Neuronal stem cell (in vitro differentiated cells): ENCODE data around the gene TNFAIP8.

Experiments used
- DNase-seq: peaks from one replicate; pipeline ENCODE4 v3.0.0-alpha.2; 2013; ENCODE audit warnings: low spot score
- H2AFZ ChIP-seq: one replicate; pipeline ENCODE4 v1.6.1; 2013; ENCODE audit warnings: mild to moderate bottlenecking, low read length, inconsistent platforms
- H2AK5ac ChIP-seq: 2 replicates; pipeline ENCODE4 v1.6.1; 2013; ENCODE audit warnings: low read depth, mild to moderate bottlenecking, inconsistent platforms, low read length, moderate library complexity, mixed read lengths
- H2BK120ac ChIP-seq: 2 replicates; pipeline ENCODE4 v1.6.1; 2013; ENCODE audit warnings: low read depth, mild to moderate bottlenecking, inconsistent platforms, low read length, moderate library complexity, mixed read lengths
- H2BK12ac ChIP-seq: one replicate; pipeline ENCODE4 v1.6.1; 2013; ENCODE audit warnings: low read length, inconsistent platforms
- H2BK15ac ChIP-seq: 2 replicates; pipeline ENCODE4 v1.6.1; 2013; ENCODE audit warnings: mild to moderate bottlenecking, low read length, inconsistent platforms, mixed read lengths
- H2BK5ac ChIP-seq: one replicate; pipeline ENCODE4 v1.6.1; 2013; ENCODE audit warnings: inconsistent platforms, mild to moderate bottlenecking, low read length, moderate library complexity
- H3K14ac ChIP-seq: one replicate; pipeline ENCODE4 v1.6.1; 2013; ENCODE audit warnings: low read length, inconsistent platforms
- H3K18ac ChIP-seq: 2 replicates; pipeline ENCODE4 v1.6.1; 2013; ENCODE audit warnings: low read length, inconsistent platforms
- H3K23ac ChIP-seq: 2 replicates; pipeline ENCODE4 v1.6.1; 2013; ENCODE audit warnings: low read depth, mild to moderate bottlenecking, mixed read lengths, low read length, inconsistent platforms; ENCODE audit not compliant: poor library complexity
- H3K27ac ChIP-seq: replicated peaks from 3 replicates; pipeline ENCODE4 v1.5.1; 2013; ENCODE audit warnings: low read length, inconsistent platforms
- H3K27me3 ChIP-seq, 3 experiments: 2 replicates each; pipeline ENCODE4 v1.6.1; 2013; ENCODE audit warnings: low read length in 3 of 3, mild to moderate bottlenecking in 2 of 3, inconsistent platforms in 1 of 3, low read depth in 1 of 3, mixed read lengths in 1 of 3, moderate library complexity in 1 of 3; ENCODE audit not compliant: control insufficient read depth in 3 of 3, insufficient read depth in 3 of 3
- H3K36me3 ChIP-seq, 2 donors: replicated peaks in 1 of 2; 2 replicates each; pipeline ENCODE4 v1.6.1; 2013; ENCODE audit warnings: low read length in 2 of 2; ENCODE audit not compliant: control insufficient read depth in 2 of 2, insufficient read depth in 2 of 2
- H3K4ac ChIP-seq: 2 replicates; pipeline ENCODE4 v1.6.1; 2013; ENCODE audit warnings: inconsistent platforms, mild to moderate bottlenecking, low read length, moderate library complexity
- H3K4me1 ChIP-seq, 2 donors: 1 replicate in 1 of 2; 2 replicates in 1 of 2; pipeline ENCODE4 v1.6.1; 2013; ENCODE audit warnings: low read length in 2 of 2, low read depth in 1 of 2; ENCODE audit not compliant: control insufficient read depth in 2 of 2, insufficient read depth in 1 of 2
- H3K4me2 ChIP-seq: one replicate; pipeline ENCODE4 v1.6.1; 2013; ENCODE audit warnings: mild to moderate bottlenecking, low read length, inconsistent platforms; ENCODE audit not compliant: insufficient read depth, poor library complexity, severe bottlenecking
- H3K4me3 ChIP-seq, 2 donors: 2 replicates each; pipeline ENCODE4 v1.5.1; 2013; ENCODE audit warnings: low read length in 2 of 2, mild to moderate bottlenecking in 2 of 2, inconsistent platforms in 1 of 2, moderate library complexity in 1 of 2
- H3K79me1 ChIP-seq: one replicate; pipeline ENCODE4 v1.6.1; 2013; ENCODE audit warnings: low read depth, mild to moderate bottlenecking, inconsistent platforms, low read length, moderate library complexity
- H3K9ac ChIP-seq: one replicate; pipeline ENCODE4 v1.6.1; 2013; ENCODE audit warnings: mild to moderate bottlenecking, low read depth, low read length, inconsistent platforms; ENCODE audit not compliant: poor library complexity
- H3K9me3 ChIP-seq, 2 donors: replicated peaks in 1 of 2; 2 replicates each; pipeline versions ENCODE3 to v1.6.1; 2013; ENCODE audit warnings: low read length in 2 of 2, mild to moderate bottlenecking in 2 of 2, inconsistent platforms in 1 of 2, low read depth in 1 of 2, mixed read lengths in 1 of 2, moderate library complexity in 1 of 2; ENCODE audit not compliant: control insufficient read depth in 2 of 2, insufficient read depth in 1 of 2
- H4K8ac ChIP-seq: one replicate; pipeline ENCODE4 v1.6.1; 2013; ENCODE audit warnings: low read depth, mild to moderate bottlenecking, inconsistent platforms, low read length, moderate library complexity
- H4K91ac ChIP-seq: one replicate; pipeline ENCODE4 v1.6.1; 2013; ENCODE audit warnings: low read length, low read depth, mild to moderate bottlenecking, inconsistent platforms; ENCODE audit not compliant: poor library complexity
- WGBS, 2 donors: extraction: QIAGEN DNeasy Blood & Tissue Kit; methylation state at CpG; one replicate each; pipeline ENCODE4 v1.1.7; 2013; ENCODE audit warnings: missing lambda C conversion rate in 2 of 2, mixed read lengths in 1 of 2; ENCODE audit not compliant: insufficient read length in 2 of 2, insufficient replicate concordance in 1 of 2; ENCODE audit errors: extremely low coverage in 2 of 2; 5-methylcytosine and 5-hydroxymethylcytosine counted together

TNFAIP8 gene

GRCh38 chr5:119404033-119404432 is 48.2 kb downstream of the TNFAIP8 start:
- Histone ChIP-seq H2BK5ac (no peak overlapping the region), H3K4ac (no peak overlapping the region), H3K4me3 (no peak overlapping the region), H2AFZ (no peak overlapping the region), H3K36me3 (no peaks in the 10 kb centered on the region), H3K18ac (no peak overlapping the region), H3K23ac (no peak overlapping the region), H3K14ac (no peak overlapping the region), H3K27ac (no peak overlapping the region), H2BK120ac (no peak overlapping the region), H3K27me3 (no peaks in the 10 kb centered on the region), H2AK5ac (no peak overlapping the region), H4K8ac (no peak overlapping the region), H3K9me3 (no peaks in the 10 kb centered on the region), H4K91ac (no peak overlapping the region), H3K4me1 (no peaks in the 10 kb centered on the region), H3K4me2 (no peak overlapping the region), H2BK15ac (no peak overlapping the region), H2BK12ac (no peak overlapping the region), H3K9ac (no peak overlapping the region), H3K79me1 (no peaks in the 10 kb centered on the region)
- WGBS, 2 donors, result no CpG with 5 or more reads among the region's 2 CpGs
- no peak for DNase-seq

- Histone ChIP-seq H3K27ac (no peak overlapping the region), H2AFZ (peak overlapping the region; percentile 1), H3K36me3 (no peaks in the 10 kb centered on the region), H3K4me2 (no peak overlapping the region), H3K18ac (no peak overlapping the region), H4K8ac (no peak overlapping the region), H2BK15ac (no peak overlapping the region), H3K23ac (no peak overlapping the region), H2BK5ac (no peak overlapping the region), H3K79me1 (no peaks in the 10 kb centered on the region), H3K4ac (no peak overlapping the region), H2BK120ac (no peak overlapping the region), H3K14ac (no peak overlapping the region), H3K9me3 (no peaks in the 10 kb centered on the region), H2AK5ac (no peak overlapping the region), H2BK12ac (no peak overlapping the region), H3K4me3 (no peak overlapping the region), H4K91ac (no peak overlapping the region), H3K9ac (no peak overlapping the region), H3K27me3 (no peaks in the 10 kb centered on the region), H3K4me1 (no peaks in the 10 kb centered on the region)
- no CpG with 5 or more reads among the region's 4 CpGs for WGBS, 2 donors
- no peak for DNase-seq
Measured at GRCh38 chr5:119405419-119405818, 49.6 kb downstream of the TNFAIP8 start.

- H3K36me3 ChIP-seq, result no peaks in the 10 kb centered on the region
- no peak overlapping the region for H2BK15ac ChIP-seq
- H3K18ac ChIP-seq, result no peak overlapping the region
- H4K8ac ChIP-seq, result no peak overlapping the region
- peaks cover 0 to 2% of the 10 kb centered on the region in 2 donors for H3K4me1 ChIP-seq
- H2BK5ac ChIP-seq, result no peak overlapping the region
- H2BK120ac ChIP-seq, result no peak overlapping the region
- no peak overlapping the region for H4K91ac ChIP-seq
- H2AFZ ChIP-seq, result no peak overlapping the region
- DNase-seq, result no peak
- no peaks in the 10 kb centered on the region for H3K9me3 ChIP-seq
- no peak overlapping the region for H3K4me2 ChIP-seq
- no peaks in the 10 kb centered on the region for H3K79me1 ChIP-seq
- H3K4ac ChIP-seq, result no peak overlapping the region
- no CpG with 5 or more reads among the region's 5 CpGs for WGBS, 2 donors
- no peak overlapping the region for H3K4me3 ChIP-seq
- no peak overlapping the region for H3K23ac ChIP-seq
- no peak overlapping the region for H2AK5ac ChIP-seq
- no peaks in the 10 kb centered on the region for H3K27me3 ChIP-seq
- H2BK12ac ChIP-seq, result no peak overlapping the region
- H3K9ac ChIP-seq, result no peak overlapping the region
- H3K14ac ChIP-seq, result no peak overlapping the region
- no peak overlapping the region for H3K27ac ChIP-seq
Measured at GRCh38 chr5:119406551-119407110, 50.8 kb downstream of the TNFAIP8 start.

GRCh38 chr5:119409235-119409815 is 53.5 kb downstream of the TNFAIP8 start:
- no peaks in the 10 kb centered on the region for H3K36me3 ChIP-seq
- H3K4ac ChIP-seq, result no peak overlapping the region
- H3K79me1 ChIP-seq, result no peaks in the 10 kb centered on the region
- no CpG with 5 or more reads among the region's 3 CpGs for WGBS, 2 donors
- H2BK15ac ChIP-seq, result no peak overlapping the region
- H4K8ac ChIP-seq, result no peak overlapping the region
- H2AK5ac ChIP-seq, result no peak overlapping the region
- no peak overlapping the region for H2BK5ac ChIP-seq
- DNase-seq, result no peak
- H2AFZ ChIP-seq, result no peak overlapping the region
- H3K18ac ChIP-seq, result no peak overlapping the region
- H2BK120ac ChIP-seq, result no peak overlapping the region
- H2BK12ac ChIP-seq, result no peak overlapping the region
- H4K91ac ChIP-seq, result no peak overlapping the region
- no peak overlapping the region for H3K4me3 ChIP-seq
- H3K9ac ChIP-seq, result no peak overlapping the region
- H3K14ac ChIP-seq, result no peak overlapping the region
- H3K4me1 ChIP-seq, result peaks cover 0 to 2% of the 10 kb centered on the region in 2 donors
- H3K23ac ChIP-seq, result no peak overlapping the region
- no peak overlapping the region for H3K27ac ChIP-seq
- no peaks in the 10 kb centered on the region for H3K27me3 ChIP-seq
- no peak overlapping the region for H3K4me2 ChIP-seq
- no peaks in the 10 kb centered on the region for H3K9me3 ChIP-seq
